Endothelial cell (in vitro differentiated cells): Measurements from ENCODE around the gene REN. TPM values are rescaled to one million over a fixed set of nuclear protein-coding genes. Genes with fewer than 3 reads are reported as not detected.

Experiments used
- DNase-seq: peaks from one replicate; pipeline ENCODE4 v3.0.0; 2021; ENCODE audit warnings: low spot score
- H3K27ac Mint-ChIP-seq: one replicate; pipeline ENCODE4 v1.8.0; 2021; ENCODE audit warnings: mixed read lengths, inconsistent platforms; ENCODE audit not compliant: unreplicated experiment
- H3K27me3 Mint-ChIP-seq: one replicate; pipeline ENCODE4 v1.8.0; 2021; ENCODE audit warnings: mild to moderate bottlenecking, moderate library complexity, mixed read lengths, inconsistent platforms; ENCODE audit not compliant: unreplicated experiment
- H3K36me3 Mint-ChIP-seq: one replicate; pipeline ENCODE4 v1.8.0; 2021; ENCODE audit warnings: mild to moderate bottlenecking, low read depth, mixed read lengths, inconsistent platforms; ENCODE audit not compliant: unreplicated experiment
- H3K4me1 Mint-ChIP-seq: one replicate; pipeline ENCODE4 v1.8.0; 2021; ENCODE audit warnings: mild to moderate bottlenecking, mixed read lengths, inconsistent platforms; ENCODE audit not compliant: unreplicated experiment
- H3K4me3 Mint-ChIP-seq: one replicate; pipeline ENCODE4 v1.8.0; 2021; ENCODE audit warnings: mild to moderate bottlenecking, mixed read lengths, inconsistent platforms; ENCODE audit not compliant: unreplicated experiment
- H3K9me3 Mint-ChIP-seq: one replicate; pipeline ENCODE4 v1.8.0; 2021; ENCODE audit warnings: mixed read lengths, inconsistent platforms; ENCODE audit not compliant: unreplicated experiment
- CTCF ChIP-seq: fragments of 200-600 bp; sonication (generic); IDR thresholded peaks from one replicate; pipeline ENCODE4 v1.5.0; 2021; ENCODE audit warnings: antibody characterized with exemption; ENCODE audit not compliant: unreplicated experiment
- total RNA-seq: library from RNA; stranded (reverse); fragmentation: NEBNext Ultra II Directional; extraction: Animal tissue kit (Norgen Biotek cat#: 25700); gene quantifications from one replicate; pipeline ENCODE4 v1.2.1, GENCODE V29; 2021; ENCODE audit not compliant: unreplicated experiment

REN gene
- total RNA-seq, 1 donor from 2014 or later: not detected

GRCh38 chr1:204143276-204144041 lies 22.7 kb downstream of the REN start:
- Mint-ChIP-seq H3K4me3 (no peak overlapping the region), H3K4me1 (peaks cover 10% of the 10 kb centered on the region), H3K36me3 (peaks cover 9% of the 10 kb centered on the region), H3K27ac (no peak overlapping the region), H3K9me3 (no peaks in the 10 kb centered on the region), H3K27me3 (peaks cover 6% of the 10 kb centered on the region)
- no peak for TF ChIP-seq CTCF
- DNase-seq: no peak

- Mint-ChIP-seq H3K4me1 (peaks cover 2% of the 10 kb centered on the region), H3K9me3 (no peaks in the 10 kb centered on the region), H3K27me3 (peaks cover 6% of the 10 kb centered on the region), H3K27ac (no peak overlapping the region), H3K36me3 (peaks cover 9% of the 10 kb centered on the region), H3K4me3 (no peak overlapping the region)
- no peak for TF ChIP-seq CTCF
- DNase-seq: no peak
Measured at GRCh38 chr1:204142032-204142974, 23.8 kb downstream of the REN start.

GRCh38 chr1:204141131-204141530 lies 25.0 kb downstream of the REN start:
- Mint-ChIP-seq H3K4me3 (no peak overlapping the region), H3K27me3 (peaks cover 4% of the 10 kb centered on the region), H3K4me1 (no peaks in the 10 kb centered on the region), H3K27ac (no peak overlapping the region), H3K9me3 (no peaks in the 10 kb centered on the region), H3K36me3 (peaks cover 9% of the 10 kb centered on the region)
- no peak for DNase-seq
- TF ChIP-seq CTCF: no peak

GRCh38 chr1:204139952-204140351 lies 26.2 kb downstream of the REN start:
- Mint-ChIP-seq H3K4me1 (no peaks in the 10 kb centered on the region), H3K27me3 (peaks cover 6% of the 10 kb centered on the region), H3K27ac (peak overlapping the region; percentile 30), H3K4me3 (peak overlapping the region; percentile 42), H3K36me3 (peaks cover 13% of the 10 kb centered on the region), H3K9me3 (no peaks in the 10 kb centered on the region)
- TF ChIP-seq CTCF: no peak
- DNase-seq: no peak

- no peak overlapping the region for H3K27ac Mint-ChIP-seq
- no peak for DNase-seq
- H3K27me3 Mint-ChIP-seq: peaks cover 6% of the 10 kb centered on the region
- H3K9me3 Mint-ChIP-seq: no peaks in the 10 kb centered on the region
- no peak for TF ChIP-seq CTCF
- no peak overlapping the region for H3K4me3 Mint-ChIP-seq
- H3K36me3 Mint-ChIP-seq: peaks cover 13% of the 10 kb centered on the region
- no peaks in the 10 kb centered on the region for H3K4me1 Mint-ChIP-seq
Measured at GRCh38 chr1:204139088-204139487, 27.0 kb downstream of the REN start.
